GM18951 (cell line): Measurements from ENCODE around the gene DCPS.
"Not testable (repeated sequence)": the region's sequence is repeated elsewhere in the genome, so short reads cannot be mapped to it uniquely, and the experiment has no call there.

ENCODE experiments used
- POLR2A ChIP-seq: IDR thresholded peaks from 4 replicates; pipeline ENCODE4 v1.6.1; 2011; ENCODE audit warnings: mild to moderate bottlenecking; ENCODE audit not compliant: insufficient read length, insufficient read depth; ENCODE audit errors: extremely low read depth
- in situ Hi-C: fragments of 300-500 bp; cut with MboI; formaldehyde crosslinking; loops from one replicate; pipeline ENCODE4 v1.12.0; 2022; ENCODE audit warnings: low sequenced_read_pairs, mixed read lengths, inconsistent platforms; ENCODE audit not compliant: unreplicated experiment

Gene DCPS

GRCh38 chr11:126390272-126390867 lies 86.5 kb downstream of the DCPS start:
- in situ Hi-C loops: no loop called here
- TF ChIP-seq POLR2A: no peak

- TF ChIP-seq POLR2A: no peak
- in situ Hi-C loops: no loop called here
Observed at GRCh38 chr11:126391286-126391954, 87.6 kb downstream of the DCPS start.

GRCh38 chr11:126391970-126392632 lies 88.2 kb downstream of the DCPS start:
- TF ChIP-seq POLR2A: no peak
- in situ Hi-C loops: no loop called here

GRCh38 chr11:126392633-126393013 lies 88.8 kb downstream of the DCPS start:
- no peak for TF ChIP-seq POLR2A
- in situ Hi-C loops: no loop called here

- in situ Hi-C loops: no loop called here
- no peak for TF ChIP-seq POLR2A
Observed at GRCh38 chr11:126393143-126393542, 89.3 kb downstream of the DCPS start.

- TF ChIP-seq POLR2A: no peak
Observed at GRCh38 chr11:126394036-126394435, 90.2 kb downstream of the DCPS start.

GRCh38 chr11:126394634-126395072 lies 90.8 kb downstream of the DCPS start:
- in situ Hi-C loops: not testable (repeated sequence)

More at GRCh38 chr11:126394036-126394435, 90.2 kb downstream of the DCPS start:
- in situ Hi-C loops: no loop called here
